Ureter (tissue), 1 donor: ENCODE results near the gene IGFL2. TPM values are rescaled to one million over a fixed set of nuclear protein-coding genes. Genes with fewer than 3 reads are reported as not detected.
"Not testable (repeated sequence)": the region's sequence is repeated elsewhere in the genome, so short reads cannot be mapped to it uniquely, and the experiment has no call there.

Source experiments
- DNase-seq: peaks from one replicate; pipeline ENCODE4 v3.0.0-alpha.2; 2020; ENCODE audit warnings: low spot score
- total RNA-seq: library from RNA; stranded (reverse); gene quantifications from one replicate; pipeline ENCODE4 v1.2.4, GENCODE V29; 2023
- donor health status: DM: yes; HTN: yes; CAD: no.

IGFL2 gene
- not detected for total RNA-seq

DNA sequence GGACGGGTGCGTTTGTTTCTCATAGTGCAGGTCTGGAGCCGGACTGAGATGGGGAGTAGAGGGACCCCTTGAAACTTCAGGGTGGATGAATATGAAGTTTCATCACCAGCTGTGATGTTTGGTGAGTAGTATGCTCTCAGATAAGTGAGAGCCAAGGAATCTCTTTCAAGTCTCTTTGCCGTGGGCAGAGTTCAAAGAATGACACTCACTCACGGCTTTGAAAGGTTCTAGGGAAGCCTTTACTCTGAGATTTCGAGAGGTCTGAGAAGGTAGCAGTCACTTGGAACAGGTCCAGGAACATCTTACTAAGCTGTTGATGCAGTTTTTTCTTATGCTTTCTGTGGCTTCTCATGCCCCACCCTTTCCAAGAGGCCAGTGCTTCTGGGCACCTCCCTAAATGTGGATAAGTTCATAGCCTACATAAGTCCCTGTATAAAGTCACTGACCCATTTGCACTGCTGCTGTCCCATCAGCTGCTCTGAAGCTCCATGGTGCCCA, at the start of gene IGFL2:
Gene IGFL2, plus strand, starts transcription at position 448 of the 498 bp plus-strand sequence. Its CDS starts 41 bp downstream, at position 489.
- DNase-seq: no peak

DNA sequence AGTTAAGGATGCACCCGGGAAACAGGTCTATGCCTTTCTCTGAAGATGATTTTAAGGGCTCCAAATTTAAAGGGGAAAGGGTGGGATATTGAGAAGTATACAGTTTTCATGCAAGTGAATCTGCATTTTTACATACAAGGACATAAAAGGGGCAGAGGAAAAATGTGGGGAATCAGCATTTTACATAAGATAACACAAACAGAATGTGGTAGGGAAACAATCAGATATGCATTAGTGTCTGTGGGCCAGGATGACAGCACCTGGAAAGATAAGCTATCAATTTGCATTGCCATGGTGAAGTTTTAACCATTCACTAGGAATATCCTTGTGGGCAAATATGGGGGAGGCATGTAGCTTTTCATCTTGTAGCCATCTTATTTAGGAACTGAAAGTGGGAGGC, 47.7 kb upstream of the IGFL2 start:
- DNase-seq: no peak

DNA sequence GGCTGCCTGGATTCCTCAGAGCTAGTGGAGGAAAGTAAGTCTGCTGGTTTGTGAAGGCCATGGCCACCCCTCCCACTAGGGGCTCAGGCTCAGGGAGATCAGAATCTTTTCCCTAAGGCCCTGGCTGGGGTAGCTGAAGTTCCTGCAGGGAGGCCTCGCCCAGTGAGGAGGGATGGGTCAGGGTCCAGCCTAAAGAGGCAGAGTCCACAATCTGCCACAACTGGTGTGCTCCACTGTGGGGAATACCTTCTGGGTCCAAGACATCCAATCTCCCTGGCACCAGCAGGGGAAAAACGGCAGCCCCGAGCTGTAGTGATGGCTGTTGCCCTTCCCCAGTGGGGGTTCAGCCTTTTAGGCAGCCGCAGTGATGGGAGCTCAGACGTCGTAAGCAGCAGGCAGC, 46.7 kb upstream of the IGFL2 start:
- DNase-seq: no peak

DNA sequence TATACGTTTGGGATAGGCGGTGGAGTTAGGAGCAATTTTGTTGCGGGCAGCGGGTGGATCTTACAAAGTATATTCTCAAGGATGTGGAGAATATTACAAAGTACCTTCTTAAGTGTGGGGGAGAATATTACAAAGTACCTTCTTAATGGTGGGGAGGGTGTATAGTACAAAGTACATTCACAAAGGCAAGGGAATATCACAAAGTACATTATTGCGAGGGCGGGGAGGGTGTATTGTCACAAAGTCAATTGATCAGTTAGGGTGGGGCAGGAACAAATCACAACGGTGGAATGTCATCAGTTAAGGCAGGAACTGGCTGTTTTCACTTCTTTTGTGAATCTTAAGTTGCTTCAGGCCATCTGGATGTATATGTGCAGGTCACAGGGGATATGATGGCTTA, 45.7 kb upstream of the IGFL2 start:
- DNase-seq: not testable (repeated sequence)

DNA sequence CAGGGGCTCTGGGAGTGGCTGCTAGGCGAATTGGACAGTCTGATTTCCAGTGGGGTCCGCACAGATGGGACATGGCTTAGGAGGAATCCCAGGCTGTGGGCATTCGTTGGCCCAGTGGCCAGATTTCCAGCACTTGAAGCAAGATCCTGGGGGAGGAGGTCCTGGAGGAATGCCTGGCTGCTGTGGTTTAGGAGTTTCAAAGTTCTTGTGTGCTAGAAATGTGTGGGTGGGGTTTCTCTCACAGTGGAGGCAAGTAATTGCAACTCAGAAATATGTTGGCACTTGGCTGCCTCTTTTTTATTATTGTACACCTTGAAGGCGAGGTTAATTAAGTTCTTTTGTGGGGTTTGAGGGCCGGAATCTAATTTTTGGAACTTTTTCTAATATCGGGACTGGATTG, 40.7 kb upstream of the IGFL2 start:
- DNase-seq: no peak

DNA sequence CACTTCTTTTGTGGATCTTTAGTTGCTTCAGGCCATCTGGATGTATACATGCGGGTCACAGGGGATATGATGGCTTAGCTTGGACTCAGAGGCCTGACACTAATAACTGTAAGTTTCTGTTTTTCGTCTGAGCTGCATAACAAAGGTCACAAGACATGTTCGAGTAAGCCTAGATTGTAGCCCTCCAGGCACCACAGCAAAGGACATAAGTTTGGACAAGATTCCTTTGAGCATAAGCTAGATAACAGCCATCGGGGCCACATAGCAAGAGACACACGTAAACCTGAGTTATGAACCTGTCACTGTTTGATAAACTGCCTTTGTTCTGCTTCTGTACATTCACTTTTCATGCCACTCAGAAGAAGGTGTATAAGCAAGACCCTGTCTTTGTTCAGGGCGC, 38.2 kb upstream of the IGFL2 start:
- DNase-seq: no peak

DNA sequence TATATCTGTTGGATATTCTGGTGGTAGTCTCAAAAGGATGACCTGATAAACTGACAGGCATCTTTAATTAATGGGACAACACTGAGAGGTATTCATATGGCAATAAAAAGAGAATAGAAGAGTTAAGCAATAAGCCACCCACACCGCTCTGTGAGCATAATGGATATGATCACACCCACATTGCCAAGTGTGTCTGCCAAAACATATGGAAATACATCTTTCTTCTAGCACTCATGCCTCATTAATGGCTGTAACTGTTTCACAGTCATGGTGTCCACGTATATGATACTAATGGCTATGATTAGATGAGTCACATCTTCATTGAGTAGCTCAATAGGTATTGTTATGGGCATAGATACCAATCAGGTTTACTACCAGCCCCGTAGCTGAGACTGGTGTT, 36.7 kb upstream of the IGFL2 start:
- no peak for DNase-seq

DNA sequence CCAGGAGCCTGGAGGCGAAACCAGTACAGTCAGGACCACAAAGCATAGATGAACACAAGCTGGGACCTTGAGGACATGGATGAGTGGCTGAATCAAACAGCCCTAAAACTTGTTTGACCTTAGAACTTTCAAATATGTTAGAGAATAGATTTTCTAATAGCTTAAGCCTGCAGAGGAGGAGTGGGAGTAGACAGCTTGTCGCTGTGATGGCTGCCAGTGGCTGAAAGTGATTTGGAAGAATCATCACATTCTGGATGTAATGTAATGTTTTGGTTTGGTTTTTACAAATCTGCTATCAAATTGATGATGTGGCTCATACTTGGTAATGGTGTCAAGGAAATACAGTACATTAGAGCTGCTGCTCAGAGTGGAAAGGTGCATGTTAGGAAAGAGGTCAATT, 35.5 kb upstream of the IGFL2 start:
- no peak for DNase-seq

DNA sequence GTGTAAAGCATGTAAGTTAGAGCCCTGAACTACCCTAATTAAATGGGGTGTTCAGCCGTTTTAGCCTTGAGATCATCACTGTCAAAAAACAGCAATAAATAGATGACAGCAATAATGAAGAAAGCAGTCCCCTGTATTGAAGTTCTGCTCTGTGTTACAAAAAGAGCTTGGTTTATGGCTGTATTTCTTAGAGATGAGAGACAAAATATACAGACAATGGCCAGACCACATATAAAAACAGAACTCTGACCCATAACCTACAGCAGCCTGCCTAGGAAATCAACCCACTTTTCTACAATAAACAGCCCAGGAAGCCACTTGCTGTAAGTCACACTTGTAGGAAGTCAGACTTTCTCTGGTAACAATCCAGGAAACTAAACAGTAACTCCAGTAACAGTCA, 34.3 kb upstream of the IGFL2 start:
- no peak for DNase-seq

DNA sequence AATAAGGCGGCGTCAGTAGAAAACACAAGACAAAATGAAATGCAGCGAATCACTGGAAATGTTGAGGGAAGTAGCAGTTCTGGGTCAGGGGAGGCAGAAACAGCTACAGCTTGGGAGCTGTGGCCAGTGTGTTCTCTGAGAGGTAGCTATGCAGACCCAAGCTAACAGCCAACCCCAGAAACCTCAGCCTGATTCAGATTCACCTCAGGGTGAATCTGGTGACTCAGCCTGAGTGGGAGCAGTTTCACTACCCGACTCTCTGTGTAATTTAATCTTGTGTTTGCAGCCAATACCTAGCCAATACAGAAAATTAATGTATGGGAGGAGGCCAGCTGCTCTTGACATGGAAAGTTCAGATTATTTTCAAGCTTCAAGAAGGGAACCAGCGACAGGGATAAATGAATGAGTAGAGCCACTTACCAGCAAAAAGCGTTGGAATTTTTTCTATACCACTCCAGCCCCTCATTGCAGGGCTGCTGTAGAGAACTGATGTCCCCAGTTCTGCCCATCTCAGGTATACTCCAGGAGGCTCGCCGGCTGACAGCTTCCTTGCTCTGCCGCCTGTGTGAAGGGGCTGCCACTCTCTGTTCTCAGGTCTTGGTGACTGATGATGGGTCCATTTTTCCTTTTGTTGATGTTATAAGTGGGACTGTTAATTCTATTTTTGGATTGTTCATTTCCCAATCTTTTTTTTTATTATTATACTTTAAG, 32.5 kb upstream of the IGFL2 start:
- DNase-seq: no peak

DNA sequence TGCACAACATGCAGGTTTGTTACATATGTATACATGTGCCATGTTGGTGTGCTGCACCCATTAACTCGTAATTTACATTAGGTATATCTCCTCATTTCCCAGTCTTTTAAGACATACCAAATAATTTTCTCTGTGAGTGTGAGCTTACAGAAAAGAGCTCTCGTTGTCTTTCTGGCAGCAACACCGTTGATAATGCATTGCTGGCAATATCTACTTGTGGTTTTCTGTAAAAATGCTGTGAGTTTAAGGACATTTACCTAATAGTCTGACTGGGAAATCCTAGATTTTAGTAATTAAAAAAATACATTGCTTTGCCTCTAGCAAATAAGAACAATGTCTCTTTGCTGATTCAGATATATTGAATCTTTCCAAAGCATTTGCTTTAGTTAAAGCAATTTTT, 31.9 kb upstream of the IGFL2 start:
- DNase-seq: no peak

DNA sequence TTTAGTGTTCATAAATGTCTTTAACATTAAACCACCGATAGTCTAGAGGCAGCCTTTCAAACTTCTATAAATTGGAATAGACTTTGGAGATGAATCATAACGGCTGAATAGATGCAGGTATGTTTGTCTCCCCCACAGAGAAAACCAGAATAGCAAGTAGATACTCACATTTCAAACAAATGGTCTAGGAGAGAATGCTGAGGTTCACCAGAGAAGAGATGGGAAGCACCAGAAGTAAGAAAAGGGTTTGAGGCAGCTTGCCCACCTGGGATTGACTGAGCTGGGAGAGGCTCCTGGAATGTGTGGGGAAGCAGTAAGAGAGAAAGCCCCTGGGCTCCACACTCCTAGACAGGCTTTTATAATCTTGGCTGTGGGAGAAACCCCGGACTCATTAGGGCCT, 29.9 kb upstream of the IGFL2 start:
- DNase-seq: no peak

DNA sequence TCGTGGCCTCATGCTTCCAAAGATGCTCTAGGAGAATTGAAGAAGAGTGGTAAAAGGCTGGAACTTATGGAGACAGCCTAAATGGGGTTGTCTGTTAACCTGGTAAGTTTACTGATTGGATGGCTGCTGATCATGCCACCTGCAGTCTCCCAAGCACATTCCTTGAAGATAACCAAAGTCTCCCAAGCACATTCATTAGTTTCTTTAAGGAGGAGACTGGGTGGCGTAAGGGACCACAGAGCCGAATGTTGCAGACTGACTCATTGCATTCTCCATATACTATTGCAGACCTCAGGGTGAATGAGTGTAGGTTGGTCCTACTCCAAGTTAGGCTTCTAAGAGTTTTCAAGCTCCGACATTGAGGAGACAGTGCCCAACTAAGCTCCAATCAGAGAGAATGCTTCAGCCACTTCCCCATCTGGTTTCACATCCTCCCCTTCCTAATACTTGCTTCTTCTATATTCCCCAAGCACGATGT, 23.4 kb upstream of the IGFL2 start, which contains the start of gene IGFL3:
Gene IGFL3, minus strand, starts transcription at position 51 of the 478 bp plus-strand sequence. Its CDS starts 39 bp downstream, at position 12.
- DNase-seq: no peak

DNA sequence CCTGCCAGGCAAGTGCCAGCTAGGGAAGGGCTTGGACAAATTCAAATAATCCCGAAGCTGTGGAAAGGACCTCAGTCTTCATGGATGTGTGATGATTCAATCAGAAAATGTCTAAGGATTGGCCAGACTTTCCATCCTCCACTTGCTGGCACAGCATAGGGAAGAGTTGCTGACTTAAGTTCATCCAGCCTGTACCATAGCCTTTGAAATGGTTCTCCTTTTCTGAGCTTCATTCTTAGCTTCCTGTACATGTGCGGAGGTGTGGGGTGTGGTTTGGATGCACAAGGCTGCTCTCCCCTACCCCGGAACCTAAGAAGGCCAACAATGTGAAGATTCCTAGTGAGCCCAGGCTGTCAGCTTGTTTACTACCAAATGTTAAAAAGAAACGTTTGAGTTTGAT, 22.6 kb upstream of the IGFL2 start:
- DNase-seq: no peak

DNA sequence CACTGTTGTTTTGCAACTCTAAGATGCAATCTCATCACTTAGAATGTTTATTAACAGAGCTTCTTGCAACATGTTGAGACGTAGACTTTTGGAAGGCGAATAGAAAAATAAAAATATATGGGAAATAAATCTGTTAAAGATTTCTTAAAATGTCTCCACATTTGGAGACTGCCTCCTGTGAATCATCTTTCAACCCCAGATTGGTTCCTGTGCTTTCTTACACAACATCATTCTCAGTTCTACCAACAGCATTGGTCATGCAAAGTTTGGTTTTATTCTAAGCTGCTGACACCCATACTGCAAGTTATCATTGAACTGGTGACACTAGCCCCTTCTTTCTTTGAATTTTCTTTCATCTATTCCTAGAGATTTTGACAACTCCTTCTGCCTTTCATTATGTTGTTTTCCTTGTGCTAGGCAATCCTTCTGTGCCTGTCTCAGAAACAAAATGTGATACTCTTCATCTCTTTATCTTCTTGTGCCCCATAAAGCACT, 21.9 kb upstream of the IGFL2 start:
- no peak for DNase-seq

DNA sequence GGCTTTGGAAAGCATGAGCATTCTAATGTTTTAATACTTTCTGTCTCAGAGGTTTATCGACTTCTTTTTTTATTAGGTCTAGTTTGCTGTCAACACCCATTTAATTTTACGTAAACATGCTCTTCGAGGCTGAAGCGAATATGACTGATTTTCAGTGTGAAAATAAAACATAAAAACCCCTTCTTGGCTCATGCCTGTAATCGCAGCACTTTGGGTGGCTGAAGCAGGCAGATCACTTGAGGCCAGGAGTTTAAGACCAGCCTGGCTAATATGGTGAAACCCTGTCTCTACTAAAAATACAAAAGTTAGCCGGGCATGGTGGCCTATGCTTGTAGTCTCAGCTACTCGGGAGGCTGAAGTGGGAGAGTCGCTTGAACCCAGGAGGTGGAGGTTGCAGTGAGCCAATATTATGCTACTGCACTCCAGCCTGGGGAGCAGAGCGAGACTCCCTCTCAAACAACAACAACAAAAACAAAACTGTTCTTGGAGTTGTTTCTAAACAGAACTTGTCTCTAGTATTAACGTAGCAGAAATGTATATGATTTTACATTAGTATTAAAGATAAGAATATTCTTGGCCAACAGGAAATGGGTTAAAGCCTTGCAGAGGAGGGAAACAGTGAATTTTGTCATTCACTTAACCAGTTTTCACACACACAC, 16.4 kb upstream of the IGFL2 start:
- no peak for DNase-seq

DNA sequence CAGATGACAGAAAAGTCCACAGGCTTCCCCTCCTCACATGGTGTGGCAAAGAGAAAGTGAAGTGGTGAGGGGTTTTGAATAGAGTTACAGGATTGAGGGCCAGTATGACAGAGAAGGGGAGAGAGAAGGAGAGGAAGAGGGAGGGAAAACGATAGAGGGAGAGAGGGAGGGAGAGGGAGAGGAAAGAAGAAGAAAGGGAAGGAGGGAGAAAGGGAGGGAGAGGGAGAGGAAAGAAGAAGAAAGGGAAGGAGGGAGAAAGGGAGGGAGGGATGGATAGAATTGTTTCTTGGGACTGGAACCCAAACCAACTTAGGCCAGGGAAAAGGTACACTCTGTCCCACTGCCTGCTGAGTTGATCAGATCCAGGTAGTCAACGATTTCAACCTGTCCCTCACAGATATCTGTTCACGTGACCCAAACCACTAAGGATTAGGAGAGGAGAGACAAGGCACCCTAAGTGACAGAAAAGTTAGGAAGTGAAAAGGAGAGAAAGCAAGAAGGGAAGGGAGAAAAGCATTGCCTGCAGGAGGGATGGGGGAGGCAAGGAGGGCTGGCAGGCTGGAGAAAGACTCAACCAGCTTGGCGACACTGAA, 15.4 kb upstream of the IGFL2 start:
- DNase-seq: no peak

DNA sequence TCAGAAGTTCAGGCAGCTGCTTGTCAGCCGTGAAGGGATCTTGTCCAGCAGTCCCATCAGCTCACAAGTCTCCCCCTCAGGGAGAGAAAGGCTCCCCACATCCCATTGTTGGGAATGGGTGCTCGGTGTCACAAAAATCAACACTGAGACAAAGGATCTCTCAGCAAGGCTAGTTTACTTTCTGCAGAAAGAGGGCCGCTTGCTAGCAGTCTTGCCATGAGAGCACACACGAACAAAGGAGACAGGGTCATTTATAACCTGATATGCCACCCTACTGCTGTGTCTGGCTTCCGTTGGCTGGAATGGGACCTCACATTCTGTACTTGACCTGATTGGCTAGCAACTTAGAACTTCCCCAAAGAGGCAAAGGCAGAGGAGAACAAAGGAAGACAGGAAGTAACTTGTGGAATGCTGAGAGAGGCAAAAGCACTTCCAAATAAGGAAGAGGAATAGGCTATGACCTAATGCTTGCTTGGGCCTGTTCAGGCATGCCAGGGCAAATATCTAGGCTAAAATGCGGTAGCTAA, 14.9 kb upstream of the IGFL2 start:
- DNase-seq: peak; percentile 71

DNA sequence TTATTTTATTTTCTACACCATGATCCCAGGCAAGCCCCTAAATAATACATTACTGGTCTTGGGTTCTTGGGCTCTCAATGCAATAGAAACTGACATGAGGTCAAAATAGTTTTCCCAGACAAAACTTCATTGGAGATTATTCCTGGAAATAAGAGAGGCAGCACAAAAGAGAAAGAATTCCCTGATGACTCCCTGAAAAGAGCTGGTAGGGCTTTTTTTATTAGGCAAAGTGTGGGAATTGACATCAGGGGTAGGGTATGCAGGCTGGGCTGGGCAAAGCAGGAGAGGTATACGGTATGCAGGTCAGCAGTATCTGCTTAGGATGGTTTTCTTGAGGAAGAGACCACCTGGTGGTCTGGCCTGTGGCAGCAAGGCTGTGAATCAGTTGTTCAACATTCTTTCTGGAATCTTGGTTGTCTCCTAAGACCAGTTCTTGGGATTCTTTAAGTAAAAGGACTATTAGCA, 14.2 kb upstream of the IGFL2 start:
- DNase-seq: no peak

DNA sequence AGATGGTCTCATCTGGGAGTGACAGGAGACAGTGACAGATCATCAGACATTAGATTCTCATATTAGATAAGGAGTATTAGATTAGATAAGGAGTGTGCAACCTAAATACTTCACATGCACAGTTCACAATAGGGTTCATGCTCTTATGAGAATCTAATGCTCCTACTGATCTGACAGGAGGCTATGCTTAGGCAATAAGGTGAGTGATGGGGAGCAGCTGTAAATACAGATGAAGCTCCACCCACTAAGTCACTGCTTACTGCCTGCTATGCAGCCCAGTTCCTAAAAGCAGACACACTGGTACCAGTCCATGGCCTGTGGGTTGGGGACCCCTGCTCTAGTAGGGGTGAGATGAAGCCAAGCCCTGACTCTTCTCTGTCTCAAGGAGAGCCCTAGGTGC, 13.5 kb upstream of the IGFL2 start:
- no peak for DNase-seq

DNA sequence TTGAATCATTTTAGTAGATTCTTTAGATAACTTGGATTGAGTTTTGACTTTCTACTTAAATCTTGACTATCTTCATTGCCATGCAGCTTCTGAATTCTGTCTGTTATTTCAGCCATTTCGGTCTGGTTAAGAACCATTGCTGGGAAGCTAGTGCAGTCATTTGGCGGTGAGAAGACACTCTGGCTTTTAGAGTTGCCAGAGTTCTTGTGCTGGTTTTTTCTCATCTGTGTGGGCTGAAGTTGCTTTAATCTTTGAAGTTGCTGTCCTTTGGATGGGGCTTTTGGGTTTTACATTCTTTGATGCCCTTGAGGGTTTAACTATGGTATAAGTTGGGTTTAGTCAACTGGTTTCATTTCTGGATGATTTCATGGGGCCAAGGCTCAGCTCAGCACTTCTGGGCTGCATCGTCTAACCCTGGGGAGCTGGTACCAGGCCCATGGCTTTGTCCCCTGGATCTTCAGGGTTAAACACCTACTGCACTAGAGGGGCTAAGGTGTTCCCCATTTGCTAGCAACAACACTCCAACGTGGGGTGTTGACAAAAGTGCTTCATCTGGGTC, 10.0 kb upstream of the IGFL2 start:
- DNase-seq: no peak

DNA sequence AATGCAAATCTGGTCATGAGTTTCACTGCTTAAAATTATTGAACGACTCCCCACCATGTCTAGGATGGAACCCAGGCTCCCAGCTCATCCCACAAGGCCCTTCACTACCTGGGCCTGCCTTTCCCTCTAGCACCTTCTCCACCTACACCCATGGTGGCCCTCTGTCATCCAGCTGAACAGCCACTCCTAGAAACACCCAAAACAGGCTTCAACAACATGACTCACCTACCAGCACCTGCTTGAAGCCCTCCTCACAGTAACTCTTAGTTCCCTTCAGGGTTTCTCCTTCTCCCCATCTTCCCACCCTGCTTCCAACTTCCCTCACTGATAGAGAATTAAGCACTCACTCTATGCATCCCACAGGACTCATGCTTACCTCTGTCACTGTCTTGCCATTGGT, 6.6 kb upstream of the IGFL2 start:
- DNase-seq: no peak
